GM19328 (cell line): Measurements from ENCODE around the gene GNB1L.
"Not testable (repeated sequence)": the region's sequence is repeated elsewhere in the genome, so short reads cannot be mapped to it uniquely, and the experiment has no call there.

ENCODE experiments used
- ATAC-seq: cut with Tn5 transposase; IDR thresholded peaks from one replicate; pipeline ENCODE4 v1.9.1; 2021; ENCODE audit warnings: mild to moderate bottlenecking, moderate library complexity; ENCODE audit not compliant: unreplicated experiment

GNB1L gene

DNA sequence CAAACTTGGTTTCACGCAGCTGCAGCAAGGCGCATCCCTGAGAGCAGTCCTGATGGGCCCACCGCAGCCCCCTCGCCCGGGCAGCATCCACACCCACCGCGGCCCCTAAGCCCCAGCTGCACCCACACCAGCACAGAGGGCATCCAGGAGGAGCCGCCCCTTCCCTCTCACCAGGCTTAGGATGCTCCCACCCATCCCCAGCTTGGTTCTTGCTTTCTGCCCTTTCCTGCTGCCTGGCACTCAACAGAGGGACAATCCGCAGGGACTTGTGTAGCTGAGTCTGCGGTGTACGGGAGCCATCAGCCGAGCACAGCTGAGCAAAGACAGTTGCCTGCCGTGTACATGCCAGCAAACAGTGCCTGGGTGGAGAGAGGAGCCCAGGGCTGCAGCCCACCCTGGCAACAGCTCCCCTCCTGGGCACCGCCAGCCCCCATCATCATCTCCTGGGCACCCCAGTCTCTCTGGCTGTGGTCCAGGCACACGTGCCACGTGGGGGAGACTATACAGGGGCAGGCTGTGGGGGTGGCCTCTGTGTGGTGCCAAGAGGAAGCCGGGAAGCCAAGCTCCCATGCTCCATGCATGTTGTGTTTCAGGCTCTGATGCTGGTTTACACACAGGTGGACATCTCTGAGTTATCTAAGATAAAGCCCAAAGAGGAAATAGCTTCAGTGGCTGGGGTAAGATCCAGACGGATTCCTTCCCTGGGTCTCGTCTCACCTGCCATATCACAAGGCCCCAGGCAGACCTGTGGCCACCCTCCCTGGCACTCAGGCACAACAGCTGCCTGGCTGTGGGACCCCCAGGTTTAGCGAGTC lies 36.0 kb upstream of the GNB1L start:
- no peak for ATAC-seq

DNA sequence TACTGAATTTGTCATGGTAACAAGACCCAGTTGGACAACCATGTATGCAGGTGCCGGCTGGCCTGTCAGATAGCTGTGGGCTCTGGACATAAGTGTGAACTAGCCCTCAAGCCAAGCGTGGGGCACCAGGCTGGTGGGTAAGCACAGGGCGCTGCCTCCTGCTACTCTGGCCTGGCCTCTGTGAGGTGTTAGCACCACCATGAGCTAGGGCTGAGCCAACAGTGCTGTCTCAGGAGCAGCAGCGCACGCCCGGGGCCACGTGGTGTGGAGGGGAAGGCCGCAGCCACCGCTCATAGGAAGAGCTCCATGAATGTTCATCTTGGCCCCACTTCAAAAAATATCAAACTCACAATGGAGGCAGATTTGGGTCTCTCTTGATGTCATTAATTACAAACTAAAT lies 35.3 kb upstream of the GNB1L start:
- ATAC-seq, result no peak

DNA sequence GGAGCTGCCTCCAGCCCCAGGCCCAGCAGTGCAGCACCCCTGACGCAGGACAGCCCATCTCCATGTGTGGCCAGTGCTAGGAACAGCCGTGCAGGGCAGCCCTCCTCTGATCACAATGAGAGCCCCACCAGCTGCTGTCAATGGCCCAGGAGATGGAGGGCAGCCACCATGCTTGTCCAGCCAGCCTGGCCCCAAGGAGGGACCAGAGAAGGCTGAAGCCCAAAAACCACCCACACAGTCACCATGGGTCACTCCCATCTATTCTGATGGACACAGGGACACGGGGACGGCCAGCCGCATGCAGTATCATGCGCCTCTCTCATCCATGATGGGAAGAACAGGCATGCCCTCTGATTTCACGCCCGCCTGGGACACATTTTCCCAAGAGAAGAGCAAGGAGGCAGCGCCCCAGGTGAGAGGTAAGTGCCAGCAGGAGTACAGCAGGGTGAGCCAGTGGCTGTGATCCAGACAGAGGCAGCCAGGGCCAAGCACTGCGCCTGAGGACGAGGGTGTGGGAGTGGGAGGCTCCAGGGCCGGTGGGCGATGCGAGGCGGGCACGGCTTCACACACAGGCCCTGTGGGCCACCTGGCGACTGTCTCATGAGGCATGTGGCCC lies 33.6 kb upstream of the GNB1L start:
- ATAC-seq, result no peak

DNA sequence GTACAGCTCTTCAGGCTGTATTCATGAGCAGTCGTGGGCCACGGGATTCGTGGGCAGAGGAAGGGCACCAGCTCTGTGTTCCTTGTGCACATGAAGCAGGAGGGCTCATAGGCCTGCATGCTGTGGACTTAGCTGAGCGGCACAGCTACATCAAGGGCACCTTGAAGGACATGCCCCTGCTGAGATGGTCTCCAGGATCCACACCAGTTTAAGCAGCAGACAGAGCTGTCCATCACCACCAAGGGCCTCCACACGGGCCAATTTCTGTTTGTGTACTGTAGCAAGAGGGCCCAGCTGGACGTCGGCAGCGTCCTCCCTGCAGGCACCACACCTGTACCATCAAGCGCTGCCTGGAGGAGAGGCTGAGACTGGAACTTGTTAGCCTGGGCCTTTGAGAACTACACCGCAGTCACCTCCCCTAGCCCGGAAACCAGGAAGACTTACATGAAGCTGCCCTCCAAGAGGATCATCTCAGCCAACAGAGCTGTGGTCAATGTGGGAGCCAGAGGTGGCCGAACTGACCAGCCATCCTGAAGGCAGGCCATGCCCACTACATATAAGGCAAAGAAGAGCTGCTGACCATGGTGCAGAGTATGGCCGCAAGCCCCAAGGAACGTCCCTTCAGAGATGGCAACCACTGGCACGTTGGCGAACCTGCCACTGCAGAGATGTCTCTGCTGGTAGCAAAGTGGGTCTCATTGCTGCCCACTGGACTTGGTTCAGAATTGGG lies 32.7 kb upstream of the GNB1L start:
- no peak for ATAC-seq

DNA sequence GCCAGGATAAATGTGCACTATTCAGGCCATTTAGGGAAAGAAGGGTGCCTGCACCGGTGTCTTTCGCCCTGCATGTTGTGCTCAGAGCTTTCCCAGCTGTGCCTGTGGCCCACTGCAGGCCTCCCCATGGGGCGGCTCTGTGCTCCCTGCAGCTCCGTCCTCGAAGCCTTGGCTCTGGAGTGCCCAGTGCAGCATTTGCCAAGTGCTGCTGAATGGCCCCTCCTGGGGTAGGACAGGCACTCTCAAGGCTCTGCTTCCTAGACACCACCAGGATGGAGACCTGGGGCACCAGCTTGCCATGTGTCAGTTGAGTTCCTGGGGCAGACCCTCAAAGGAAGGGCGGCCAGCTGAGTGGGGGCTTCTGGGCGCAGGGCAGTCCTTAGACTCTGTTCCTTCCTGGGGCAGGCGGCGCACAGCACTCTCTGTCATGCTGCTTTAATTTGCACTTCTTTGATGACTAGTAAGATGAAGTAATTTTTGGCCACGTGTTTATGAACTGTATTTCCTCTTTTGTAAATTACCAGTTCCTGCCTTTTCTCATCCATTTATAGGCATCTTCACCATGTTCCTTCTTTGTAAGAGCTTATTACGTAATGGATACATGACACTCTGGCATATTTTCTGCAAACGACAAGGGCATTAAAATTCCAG lies 32.1 kb upstream of the GNB1L start:
- ATAC-seq, result no peak

DNA sequence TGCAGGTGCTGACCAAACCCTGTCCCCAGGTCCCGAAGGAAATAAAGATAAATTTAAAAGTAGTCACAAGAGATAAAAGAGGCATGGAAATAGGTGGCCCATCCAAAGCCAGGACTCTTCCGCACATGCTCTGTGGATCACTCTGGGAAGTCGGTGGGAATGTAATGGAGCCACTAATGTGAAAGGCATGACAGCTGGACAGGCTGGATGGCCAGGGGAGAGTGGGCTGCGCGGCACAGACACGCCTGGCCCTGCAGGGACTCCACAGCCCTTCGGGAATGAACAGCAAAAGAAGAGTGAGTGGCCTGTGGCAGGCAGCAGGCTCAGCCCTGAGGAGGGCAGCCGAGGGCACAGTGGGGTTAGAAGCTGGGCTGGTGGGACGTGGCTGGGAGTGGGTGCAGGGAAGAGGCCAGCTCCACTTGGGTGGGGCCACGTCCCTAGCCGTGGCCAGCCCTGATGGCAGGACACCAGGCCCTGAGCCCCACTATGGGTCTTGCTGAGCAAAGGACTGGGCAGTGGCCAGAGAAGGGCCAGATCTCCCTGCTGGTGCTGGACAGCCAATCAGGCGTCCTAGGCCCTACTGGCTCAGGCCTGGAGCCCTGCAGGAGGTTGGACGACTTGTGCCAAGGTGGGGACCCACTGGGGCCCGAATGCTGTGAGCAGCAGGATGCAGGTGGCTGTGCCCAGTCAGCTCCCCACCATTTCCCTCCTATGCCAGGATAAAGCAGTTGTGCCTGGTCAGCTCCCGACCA lies 31.3 kb upstream of the GNB1L start:
- ATAC-seq, result no peak

DNA sequence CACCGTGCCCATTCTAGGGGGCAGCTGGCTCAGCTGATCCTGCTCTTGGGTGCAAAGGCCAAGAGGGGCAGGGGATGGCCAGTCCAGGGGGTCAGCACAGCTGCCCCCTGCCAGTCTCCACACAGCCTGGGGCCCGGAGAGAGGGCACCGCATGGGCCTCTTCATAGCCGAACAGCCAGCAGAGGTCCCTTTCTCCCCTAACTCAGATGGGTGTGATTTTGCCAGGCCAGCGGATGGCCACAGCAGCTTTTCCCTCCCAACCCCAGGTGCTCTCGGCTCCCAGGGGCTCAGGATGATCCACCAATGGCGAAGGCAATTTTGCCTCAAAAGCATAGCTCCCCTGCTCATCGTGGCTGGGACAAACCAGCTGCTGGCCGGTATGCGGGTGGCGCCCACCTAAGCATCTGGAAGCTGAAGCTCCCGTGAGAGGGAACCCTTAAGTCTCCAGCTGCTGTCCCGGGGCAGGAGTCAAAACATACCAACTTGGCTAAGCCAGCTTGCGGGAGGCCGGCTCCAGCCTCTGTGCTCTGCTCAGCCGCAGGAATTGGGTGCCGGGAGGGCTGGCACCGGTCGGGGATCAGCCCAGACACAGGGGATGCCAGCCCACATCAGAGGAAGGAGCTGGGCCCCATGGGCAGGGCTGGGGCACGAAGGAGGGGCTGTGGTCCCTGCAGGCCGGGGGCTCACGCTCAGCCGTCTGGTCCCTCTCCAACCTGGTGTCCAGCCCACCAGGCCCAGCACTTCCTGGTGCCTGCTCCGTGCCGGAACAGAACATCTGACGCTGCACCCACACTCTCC lies 30.5 kb upstream of the GNB1L start:
- ATAC-seq, result no peak

DNA sequence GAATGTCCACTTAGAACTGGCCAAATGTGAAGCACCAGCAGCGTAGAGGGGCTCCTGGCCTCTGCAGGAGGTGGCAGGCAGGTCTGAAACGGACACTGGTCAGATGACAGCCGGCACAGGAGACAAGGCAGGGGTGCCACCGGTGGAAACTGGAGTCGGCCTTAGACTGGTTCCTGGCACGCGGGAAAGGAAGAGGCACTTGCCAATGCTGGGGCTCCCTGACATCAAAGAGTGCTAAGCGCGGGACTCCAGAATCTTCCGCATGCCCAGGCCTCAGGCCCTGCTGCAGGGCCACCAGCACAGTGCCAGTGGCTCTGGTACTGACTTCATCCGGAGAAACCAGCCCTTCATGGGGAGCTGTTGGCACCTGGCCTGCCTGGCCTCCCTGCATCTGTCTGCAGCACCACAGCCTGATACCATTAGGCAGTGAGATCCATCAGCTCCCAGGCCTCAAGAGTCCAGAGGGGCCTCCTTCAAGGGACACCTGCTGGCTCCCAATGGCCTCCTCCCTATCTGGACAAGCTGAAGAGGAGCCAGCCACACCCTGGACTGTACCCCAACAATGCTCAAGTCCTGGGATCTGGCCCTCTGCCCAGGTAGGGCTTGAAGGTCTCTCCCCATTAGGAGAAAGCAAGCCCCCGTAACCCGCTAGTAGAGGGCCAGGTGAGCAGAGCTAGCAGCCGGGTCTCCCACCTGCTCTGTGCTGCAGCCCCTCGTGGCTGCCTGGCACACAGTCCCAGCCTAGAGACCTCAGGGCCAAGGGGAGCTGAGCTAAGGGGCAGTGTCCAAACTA lies 29.7 kb upstream of the GNB1L start:
- no peak for ATAC-seq

DNA sequence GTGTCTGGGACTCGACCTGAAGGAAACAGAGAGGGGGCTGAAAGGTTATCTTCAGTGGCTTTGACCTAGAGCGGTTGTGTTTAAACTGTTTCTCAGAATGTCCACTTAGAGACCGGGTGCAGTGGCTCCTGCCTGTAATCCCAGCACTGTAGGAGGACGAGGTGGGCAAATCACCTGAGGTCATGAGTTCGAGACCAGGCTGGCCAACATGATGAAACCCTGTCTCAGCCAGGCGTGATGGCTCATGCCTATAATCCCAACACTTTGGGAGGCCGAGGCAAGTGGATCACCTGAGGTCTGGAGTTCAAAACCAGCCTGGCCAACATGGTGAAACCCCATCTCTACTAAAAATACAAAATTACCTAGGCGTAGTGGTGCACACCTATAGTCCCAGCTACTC lies 28.8 kb upstream of the GNB1L start:
- not testable (repeated sequence) for ATAC-seq

DNA sequence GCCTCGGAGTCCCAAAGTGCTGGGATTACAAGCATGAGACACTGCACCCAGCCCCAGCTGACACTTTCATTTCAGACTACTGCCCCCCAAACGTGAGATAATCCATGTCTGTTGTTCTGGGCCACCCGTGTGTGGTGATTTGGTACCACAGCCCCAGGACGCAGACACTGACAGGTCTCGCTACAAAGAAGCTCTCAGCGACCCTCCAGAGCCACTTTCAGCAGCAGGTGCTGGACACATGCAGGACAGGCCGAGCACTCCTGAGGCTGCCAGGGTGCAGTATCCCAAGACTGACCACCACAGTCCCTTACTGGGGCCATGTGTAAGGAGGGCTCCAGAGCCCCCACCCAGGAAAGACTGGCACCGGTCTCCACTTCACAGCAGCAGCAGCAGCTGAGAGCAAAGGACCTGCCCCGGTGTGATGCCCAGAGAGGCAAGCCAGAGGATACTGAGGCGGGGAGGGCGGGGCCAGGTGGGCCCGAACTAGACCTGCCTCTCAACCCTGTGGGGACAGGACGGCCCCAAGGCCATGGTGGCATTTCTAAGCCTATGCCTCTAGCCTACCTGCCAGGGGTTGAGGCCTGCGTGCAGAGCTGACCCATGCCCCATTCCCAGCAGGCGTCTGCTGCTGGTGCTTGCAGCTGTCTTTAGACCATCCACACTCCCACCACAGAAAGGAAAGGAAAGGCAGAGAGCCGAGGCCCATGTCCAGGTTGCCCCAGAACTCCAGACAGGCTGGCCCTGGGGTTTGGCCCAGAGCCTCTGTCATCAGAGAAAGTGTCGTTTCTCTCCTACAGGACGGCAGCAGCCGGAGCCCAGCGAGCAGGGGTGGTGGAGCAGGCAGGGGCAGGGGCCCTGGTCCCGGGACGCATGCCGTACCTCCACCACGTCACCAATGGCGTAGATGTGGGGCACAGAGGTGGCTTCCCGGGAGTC lies 28.0 kb upstream of the GNB1L start:
- ATAC-seq, result no peak

DNA sequence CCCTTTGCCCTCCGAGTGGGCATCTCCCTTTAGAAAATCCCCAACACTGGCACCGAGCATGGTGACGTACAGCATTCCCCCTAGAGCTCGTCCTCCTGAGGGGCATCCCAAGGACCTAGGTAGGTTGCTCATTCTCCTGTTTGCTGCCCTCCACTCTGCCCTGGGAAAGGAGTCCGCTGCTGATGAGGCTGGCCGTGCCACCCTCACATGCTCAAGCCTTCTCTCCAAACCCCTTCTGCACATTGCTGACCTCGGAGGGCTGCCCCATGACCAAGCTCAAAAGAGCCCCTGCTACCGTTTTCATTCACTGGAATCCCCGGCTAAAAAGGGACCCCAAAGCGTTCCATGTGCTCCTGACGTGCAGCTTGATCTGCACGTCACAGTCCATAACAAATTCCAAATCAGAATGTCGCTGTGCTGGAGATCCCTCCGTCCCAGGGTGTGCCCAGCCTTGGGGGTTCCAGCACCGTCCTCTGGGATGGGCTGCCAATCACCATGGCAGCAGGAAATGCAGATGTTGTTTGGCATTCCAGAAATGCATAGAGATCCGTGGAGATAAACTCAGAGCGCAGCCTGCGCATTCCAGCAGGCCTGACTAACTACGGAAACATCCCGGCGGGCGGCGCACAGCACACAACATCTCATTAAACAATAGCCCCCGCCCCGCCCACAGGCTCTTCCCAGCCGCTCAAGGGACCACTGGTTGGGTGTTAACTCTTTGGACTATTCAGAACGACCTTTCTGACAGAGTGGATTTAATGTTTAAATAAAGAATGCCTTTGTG lies 26.3 kb upstream of the GNB1L start:
- no peak for ATAC-seq

DNA sequence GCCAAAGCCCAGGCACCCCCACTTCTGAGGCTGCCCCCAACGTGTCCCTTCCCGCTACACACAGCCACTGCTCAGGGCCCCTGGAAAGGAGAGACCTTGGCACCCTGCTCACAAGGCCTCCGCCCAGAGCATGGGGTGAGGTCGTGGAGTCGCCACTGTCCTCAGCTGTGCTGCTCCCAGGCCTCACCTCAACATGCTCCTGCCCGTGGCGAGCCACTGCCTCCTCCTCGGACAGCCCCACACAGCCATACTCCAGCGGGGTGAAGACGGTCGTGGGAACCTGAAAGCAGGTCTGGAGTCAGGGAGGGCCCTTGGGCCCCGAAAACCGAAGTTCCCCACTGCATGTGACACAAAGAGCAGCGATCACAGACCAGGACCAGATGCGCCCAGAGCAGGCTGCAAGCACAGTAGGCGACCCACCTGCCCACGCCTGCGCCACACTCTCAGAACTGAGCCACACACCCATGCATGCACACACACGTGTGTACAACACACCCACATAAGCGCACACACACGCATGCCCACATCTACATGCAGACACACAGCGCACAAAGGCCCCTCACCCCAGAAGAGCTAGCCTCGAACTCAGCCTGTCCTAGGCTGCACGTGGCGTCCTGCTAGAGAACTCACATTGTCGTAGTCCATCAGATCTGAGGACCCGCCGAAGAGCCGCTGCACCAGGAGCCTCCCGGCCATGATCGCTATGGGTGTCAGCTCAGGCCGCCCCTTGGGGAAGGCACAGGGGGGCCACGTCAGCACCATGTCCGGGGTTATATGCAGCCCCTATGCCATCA lies 25.5 kb upstream of the GNB1L start:
- ATAC-seq, result no peak

DNA sequence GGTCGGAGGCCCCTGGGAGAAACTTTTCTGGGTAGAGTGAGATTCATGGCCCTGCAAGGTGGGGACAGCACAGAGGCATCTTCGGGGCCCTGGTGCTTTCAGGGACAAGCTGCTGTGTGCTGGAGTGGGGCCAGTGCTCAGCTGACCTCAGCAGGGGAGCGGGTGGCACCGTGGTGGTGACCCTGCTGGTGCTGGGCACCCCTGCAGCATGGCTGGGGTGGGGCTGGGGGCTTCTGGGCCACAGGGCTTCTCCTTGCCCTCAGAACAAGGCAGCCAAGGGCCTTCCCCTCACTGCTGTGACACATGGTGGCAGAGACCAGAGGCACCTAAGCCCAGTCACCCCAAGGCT lies 24.9 kb upstream of the GNB1L start:
- ATAC-seq, result no peak

DNA sequence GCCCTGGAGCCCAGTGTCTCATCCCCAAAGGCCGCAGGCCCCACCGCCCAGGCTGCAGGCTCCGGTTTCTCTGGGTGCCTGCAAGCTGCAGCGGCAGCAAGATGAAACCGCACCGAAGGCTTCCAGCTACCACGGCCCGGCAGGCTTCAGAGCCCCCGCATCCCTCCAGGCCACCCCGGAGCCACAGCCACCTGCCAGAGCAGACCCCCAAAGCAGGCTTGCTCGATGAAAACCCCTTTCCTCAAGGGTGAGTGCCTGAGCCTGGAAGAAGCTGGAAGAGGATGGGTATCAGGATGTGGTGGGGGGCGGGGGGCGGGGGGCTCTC lies 24.5 kb upstream of the GNB1L start:
- ATAC-seq, result no peak

DNA sequence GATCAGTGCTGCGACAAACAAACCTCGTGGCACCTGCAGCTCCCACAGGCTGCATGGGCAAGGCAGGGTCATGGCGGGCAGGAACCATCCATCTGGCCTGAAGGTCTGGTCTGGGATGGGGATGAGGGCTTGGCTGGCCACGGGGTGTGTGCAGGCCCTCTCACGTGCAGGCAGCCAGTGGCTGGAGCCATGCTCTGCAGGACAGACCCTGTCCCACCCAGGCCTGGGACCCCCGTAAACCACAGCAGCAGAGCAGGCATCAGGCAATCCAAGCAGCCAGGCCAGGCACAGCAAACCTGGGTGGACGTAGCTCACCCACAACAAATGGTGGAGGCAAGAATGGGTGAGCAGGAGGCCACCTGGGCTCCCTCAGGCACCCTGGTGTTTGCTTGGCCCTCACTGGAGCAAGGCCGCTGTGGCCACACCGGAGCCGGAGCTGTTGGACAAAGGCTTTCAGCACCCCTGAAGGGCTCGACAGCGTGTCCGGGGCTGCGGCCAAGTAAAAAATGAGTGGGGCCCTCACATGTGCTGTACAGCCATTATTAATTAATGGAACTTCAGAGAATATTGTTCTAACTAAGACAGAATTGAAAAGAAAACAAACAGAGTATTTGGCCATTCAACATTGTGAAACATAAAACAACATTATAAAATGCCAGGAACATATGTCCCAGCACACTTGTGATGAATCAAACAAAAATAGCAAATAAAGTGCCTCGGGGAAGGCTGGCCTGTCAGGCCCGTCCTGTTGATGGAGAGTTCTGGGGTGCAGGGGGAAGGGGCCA lies 24.0 kb upstream of the GNB1L start:
- ATAC-seq, result no peak
